OCI-LY7 (cell line): ENCODE measurements around the gene UBTD1. TPM values are rescaled to one million over a fixed set of nuclear protein-coding genes. Genes with fewer than 3 reads are reported as not detected.

Experiments used
- BruUV-seq: library from RNA; stranded (reverse); fragments of 400-500 nt; replicated peaks from 2 replicates; lab custom pipeline; 2021; lab: Mats Ljungman, UMichigan
- CTCF ChIA-PET: fragments of 300-600 bp; sonication (Branson Sonifier 250); formaldehyde crosslinking; loops from one replicate; lab custom pipeline; 2022; ENCODE audit warnings: antibody characterized with exemption; ENCODE audit not compliant: unreplicated experiment; lab: Charles Lee
- POLR2A ChIA-PET: fragments of 300-600 bp; sonication (Branson Sonifier 250); formaldehyde crosslinking; loops from one replicate; lab custom pipeline; 2022; ENCODE audit warnings: antibody characterized with exemption; lab: Charles Lee
- DNase-seq: peaks from one replicate; pipeline ENCODE4 v3.0.0-alpha.2; 2015; ENCODE audit warnings: low spot score
- H2AFZ ChIP-seq: fragments of 200-600 bp; sonication (generic), shearing (Covaris generic); 2 replicates; pipeline ENCODE4 v1.6.1; 2014; ENCODE audit warnings: mild to moderate bottlenecking, antibody characterized with exemption, low read length, moderate library complexity
- H3K27ac ChIP-seq: fragments of 200-600 bp; sonication (generic); 2 replicates; pipeline ENCODE4 v1.5.1; 2014; ENCODE audit warnings: mixed run types, low read depth, mild to moderate bottlenecking, moderate library complexity, low read length, inconsistent platforms; ENCODE audit not compliant: poor library complexity, severe bottlenecking
- H3K36me3 ChIP-seq: fragments of 200-600 bp; sonication (generic); 2 replicates; pipeline ENCODE4 v1.6.1; 2014; ENCODE audit warnings: mild to moderate bottlenecking, antibody characterized with exemption, low read length, moderate library complexity, mixed read lengths; ENCODE audit not compliant: insufficient read depth
- H3K4me1 ChIP-seq: fragments of 200-600 bp; sonication (generic); 2 replicates; pipeline ENCODE4 v1.5.1; 2014; ENCODE audit warnings: mild to moderate bottlenecking, low read length; ENCODE audit not compliant: insufficient read depth, poor library complexity, severe bottlenecking
- H3K4me2 ChIP-seq: fragments of 200-600 bp; sonication (generic); 2 replicates; pipeline ENCODE4 v1.6.1; 2014; ENCODE audit warnings: mild to moderate bottlenecking, low read length
- H3K4me3 ChIP-seq: fragments of 200-600 bp; sonication (generic); 2 replicates; pipeline ENCODE4 v1.5.1; 2014; ENCODE audit warnings: mild to moderate bottlenecking, low read depth, low read length; ENCODE audit not compliant: poor library complexity, severe bottlenecking
- H3K79me2 ChIP-seq: fragments of 200-600 bp; sonication (generic); 2 replicates; pipeline ENCODE4 v1.6.1; 2016; ENCODE audit warnings: low read depth, mild to moderate bottlenecking, low read length, moderate library complexity, mixed read lengths; ENCODE audit not compliant: insufficient read depth
- H3K9me2 ChIP-seq: fragments of 200-600 bp; sonication (generic); 2 replicates; pipeline ENCODE4 v1.6.1; 2016; ENCODE audit warnings: mild to moderate bottlenecking, low read length, mixed read lengths; ENCODE audit not compliant: insufficient read depth
- H3K9me3 ChIP-seq: fragments of 200-600 bp; sonication (generic); 2 replicates; pipeline ENCODE4 v1.6.1; 2014; ENCODE audit warnings: mild to moderate bottlenecking, mixed run types, low read length, mixed read lengths
- H4K20me1 ChIP-seq: fragments of 200-600 bp; sonication (generic); 2 replicates; pipeline ENCODE4 v1.6.1; 2014; ENCODE audit warnings: mild to moderate bottlenecking, antibody characterized with exemption, low read length, moderate library complexity, mixed read lengths; ENCODE audit not compliant: insufficient read depth
- EZH2phosphoT487 ChIP-seq: fragments of 200-600 bp; sonication (generic); IDR thresholded peaks from 2 replicates; pipeline ENCODE4 v1.6.1; 2018; ENCODE audit warnings: low read depth, borderline replicate concordance, mild to moderate bottlenecking, mixed run types, antibody characterized with exemption, low read length, moderate library complexity, mixed read lengths
- intact Hi-C: fragments of 100-400 bp; cut with micrococcal nuclease; formaldehyde crosslinking; loops from one replicate; pipeline ENCODE4 v1.10.0; 2022; ENCODE audit not compliant: unreplicated experiment
- total RNA-seq, 2 experiments: library from RNA; depleted of rRNA in 1 of 2; stranded (reverse); fragments of >200 nt in 1 of 2; shearing (Covaris generic) in 1 of 2; gene quantifications; 2 replicates each; pipeline ENCODE4 v1.2.3, GENCODE V29; 2014 to 2022
- TF ChIP-seq, protein P1 (sequence below): fragments of 200-600 bp; sonication (generic); conservative IDR thresholded peaks from 2 replicates; pipeline ENCODE4 v1.5.1; 2014; ENCODE audit warnings: mild to moderate bottlenecking, antibody characterized with exemption, low read length, moderate library complexity, mixed read lengths

The UBTD1 gene
- total RNA-seq, 2 experiments from 2014 or later = 1.4 to 2.2 TPM

DNA sequence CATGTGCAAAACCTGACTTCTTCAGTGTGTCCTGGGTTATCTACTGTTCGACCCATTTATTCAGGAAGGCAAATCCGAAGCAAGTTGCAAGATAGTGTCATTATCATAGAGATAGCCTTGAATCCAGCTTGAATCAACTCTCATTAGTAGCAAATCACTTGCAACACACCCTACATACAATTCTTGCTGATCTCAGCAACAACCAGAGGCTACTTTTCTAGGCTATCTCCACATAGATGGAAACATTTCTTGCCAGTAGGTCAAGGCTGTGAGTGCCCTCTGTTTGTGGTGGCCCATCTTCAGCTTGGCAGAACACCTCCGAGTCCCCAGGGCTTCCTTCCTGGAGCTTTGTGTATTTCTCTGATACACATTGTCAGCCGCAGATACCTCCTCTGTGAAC is 12.0 kb downstream of the UBTD1 start:
- no peaks in the 10 kb centered on the region for H4K20me1 ChIP-seq
- H2AFZ ChIP-seq = no peak overlapping the region
- DNase-seq = no peak
- ChIA-PET CTCF (no interaction called here), POLR2A (no interaction called here)
- no TSS peak for BruUV-seq
- no peaks in the 10 kb centered on the region for H3K4me1 ChIP-seq
- H3K9me3 ChIP-seq = no peaks in the 10 kb centered on the region
- no peaks in the 10 kb centered on the region for H3K9me2 ChIP-seq
- no peak overlapping the region for H3K27ac ChIP-seq
- intact Hi-C loops = no loop called here
- H3K4me3 ChIP-seq = no peak overlapping the region
- no peaks in the 10 kb centered on the region for H3K36me3 ChIP-seq
- no peak overlapping the region for H3K4me2 ChIP-seq
- TF ChIP-seq, protein P1, sequence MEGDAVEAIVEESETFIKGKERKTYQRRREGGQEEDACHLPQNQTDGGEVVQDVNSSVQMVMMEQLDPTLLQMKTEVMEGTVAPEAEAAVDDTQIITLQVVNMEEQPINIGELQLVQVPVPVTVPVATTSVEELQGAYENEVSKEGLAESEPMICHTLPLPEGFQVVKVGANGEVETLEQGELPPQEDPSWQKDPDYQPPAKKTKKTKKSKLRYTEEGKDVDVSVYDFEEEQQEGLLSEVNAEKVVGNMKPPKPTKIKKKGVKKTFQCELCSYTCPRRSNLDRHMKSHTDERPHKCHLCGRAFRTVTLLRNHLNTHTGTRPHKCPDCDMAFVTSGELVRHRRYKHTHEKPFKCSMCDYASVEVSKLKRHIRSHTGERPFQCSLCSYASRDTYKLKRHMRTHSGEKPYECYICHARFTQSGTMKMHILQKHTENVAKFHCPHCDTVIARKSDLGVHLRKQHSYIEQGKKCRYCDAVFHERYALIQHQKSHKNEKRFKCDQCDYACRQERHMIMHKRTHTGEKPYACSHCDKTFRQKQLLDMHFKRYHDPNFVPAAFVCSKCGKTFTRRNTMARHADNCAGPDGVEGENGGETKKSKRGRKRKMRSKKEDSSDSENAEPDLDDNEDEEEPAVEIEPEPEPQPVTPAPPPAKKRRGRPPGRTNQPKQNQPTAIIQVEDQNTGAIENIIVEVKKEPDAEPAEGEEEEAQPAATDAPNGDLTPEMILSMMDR = no peak
- TF ChIP-seq EZH2phosphoT487 = no peak
- no peaks in the 10 kb centered on the region for H3K79me2 ChIP-seq

GRCh38 chr10:97511711-97512440 is 13.2 kb downstream of the UBTD1 start:
- intact Hi-C loops = no loop called here
- Histone ChIP-seq H3K79me2 (no peaks in the 10 kb centered on the region), H3K4me2 (no peak overlapping the region), H3K36me3 (no peaks in the 10 kb centered on the region), H4K20me1 (no peaks in the 10 kb centered on the region), H3K27ac (no peak overlapping the region), H3K4me1 (no peaks in the 10 kb centered on the region), H3K9me2 (no peaks in the 10 kb centered on the region), H3K9me3 (no peaks in the 10 kb centered on the region), H3K4me3 (no peak overlapping the region), H2AFZ (no peak overlapping the region)
- no peak for DNase-seq
- TF ChIP-seq, protein P1 = no peak
- TF ChIP-seq EZH2phosphoT487 = no peak
- POLR2A ChIA-PET = no interaction called here
- CTCF ChIA-PET = no interaction called here
- BruUV-seq = no TSS peak

- Histone ChIP-seq H4K20me1 (no peaks in the 10 kb centered on the region), H2AFZ (no peak overlapping the region), H3K4me3 (no peak overlapping the region), H3K36me3 (no peaks in the 10 kb centered on the region), H3K9me3 (no peaks in the 10 kb centered on the region), H3K4me1 (no peaks in the 10 kb centered on the region), H3K79me2 (no peaks in the 10 kb centered on the region), H3K27ac (no peak overlapping the region), H3K9me2 (no peaks in the 10 kb centered on the region), H3K4me2 (no peak overlapping the region)
- DNase-seq = no peak
- no TSS peak for BruUV-seq
- ChIA-PET CTCF (no interaction called here), POLR2A (no interaction called here)
- intact Hi-C loops = no loop called here
- no peak for TF ChIP-seq EZH2phosphoT487
- TF ChIP-seq, protein P1 = no peak
Observed at GRCh38 chr10:97512993-97513392, 14.3 kb downstream of the UBTD1 start.
